CD4-positive, alpha-beta T cell treated with Interleukin-17A for 1 hour (primary cell): ENCODE measurements around the gene KLHL22.
A peak's percentile ranks its signal among the peaks of the same experiment; 100 is the strongest.
"Not testable (repeated sequence)": the region's sequence is repeated elsewhere in the genome, so short reads cannot be mapped to it uniquely, and the experiment has no call there.

Experiments
- DNase-seq: peaks from one replicate; pipeline ENCODE4 v3.0.0-alpha.2; 2020

KLHL22 gene

DNA sequence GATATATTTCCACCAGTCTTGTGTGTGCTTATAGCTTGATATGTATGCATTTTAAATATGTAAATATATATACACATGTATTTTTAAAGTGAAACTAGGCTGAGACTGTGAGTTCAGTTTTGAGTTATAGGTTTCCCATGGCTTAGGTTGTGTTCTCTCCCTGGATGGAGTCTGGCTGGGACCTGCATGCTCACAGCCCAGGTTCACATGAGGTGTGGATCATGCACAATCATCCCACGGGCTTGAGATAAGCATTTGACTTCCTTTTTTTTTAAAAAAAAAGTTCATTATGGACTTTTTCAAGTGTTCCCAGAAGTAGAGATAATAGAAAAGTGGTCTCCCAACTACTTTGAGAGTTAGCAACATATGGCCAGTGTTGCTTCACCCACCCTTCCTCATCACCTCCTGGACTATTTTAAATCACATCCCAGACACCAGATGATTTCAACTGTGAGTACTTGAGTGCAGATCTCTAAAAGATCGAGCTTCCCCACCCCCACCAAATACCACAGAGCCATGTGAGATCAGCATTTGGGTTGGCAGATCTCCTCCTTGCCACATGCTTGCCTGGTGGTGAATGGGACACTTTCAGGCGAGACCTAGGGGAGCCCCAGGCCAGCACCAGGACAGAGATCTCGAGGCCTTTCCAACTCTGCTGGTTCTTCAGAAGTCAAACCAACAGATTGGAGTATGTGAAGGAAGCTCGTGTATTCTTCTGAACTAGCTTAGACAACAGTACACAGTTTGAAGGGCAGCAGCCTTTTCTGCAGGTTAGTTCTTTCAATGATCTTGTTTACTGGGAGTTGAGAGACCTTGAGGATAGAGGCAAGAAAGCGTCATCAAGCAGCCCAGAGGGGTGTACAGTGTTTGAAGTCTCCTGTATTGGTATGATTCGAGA lies 27.7 kb upstream of the KLHL22 start:
- peak; percentile 38 for DNase-seq

DNA sequence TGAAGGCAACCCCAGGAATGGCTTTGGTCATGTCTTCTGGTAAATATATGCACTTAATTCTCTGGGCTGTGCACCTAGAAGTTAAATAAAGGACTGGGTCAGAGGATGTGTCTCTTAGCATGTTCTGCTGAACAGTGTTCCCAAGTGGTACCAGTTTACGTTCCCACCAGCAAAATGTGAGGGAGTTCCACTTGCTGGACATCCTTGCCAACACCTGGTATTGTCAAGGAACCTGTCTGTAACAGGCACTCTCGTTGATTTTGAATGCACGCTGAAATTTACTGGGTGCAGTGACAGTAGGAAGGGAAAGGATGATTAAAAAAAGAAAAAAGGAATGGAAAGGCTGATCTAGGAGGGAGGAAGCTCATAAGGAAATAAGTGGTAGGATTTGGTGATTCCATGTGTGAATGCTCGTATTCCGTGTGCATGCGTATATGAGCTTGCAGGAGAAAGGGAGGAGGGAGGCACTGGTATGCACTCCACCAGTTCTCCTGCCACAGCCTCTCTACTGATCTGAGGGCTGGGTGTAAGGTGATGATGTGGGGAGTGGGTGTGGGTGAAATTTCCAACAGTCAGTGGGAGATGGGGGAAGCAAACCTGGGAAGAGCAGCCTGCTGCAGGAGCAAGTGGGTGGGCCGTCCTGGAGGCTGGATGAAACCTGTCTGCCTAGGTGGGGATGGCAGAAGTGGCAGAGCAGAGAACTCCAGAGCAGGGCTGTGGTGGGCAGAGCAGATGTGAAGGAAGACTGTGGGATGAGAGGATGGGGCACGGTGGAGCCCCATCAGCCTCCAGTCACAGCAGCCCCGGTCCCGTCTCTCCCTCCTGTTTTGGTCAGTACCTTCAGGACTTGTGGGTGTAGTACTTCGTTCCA lies 26.8 kb upstream of the KLHL22 start:
- DNase-seq = no peak

GRCh38 chr22:20520093-20520511 lies 24.5 kb upstream of the KLHL22 start:
- DNase-seq = no peak

DNA sequence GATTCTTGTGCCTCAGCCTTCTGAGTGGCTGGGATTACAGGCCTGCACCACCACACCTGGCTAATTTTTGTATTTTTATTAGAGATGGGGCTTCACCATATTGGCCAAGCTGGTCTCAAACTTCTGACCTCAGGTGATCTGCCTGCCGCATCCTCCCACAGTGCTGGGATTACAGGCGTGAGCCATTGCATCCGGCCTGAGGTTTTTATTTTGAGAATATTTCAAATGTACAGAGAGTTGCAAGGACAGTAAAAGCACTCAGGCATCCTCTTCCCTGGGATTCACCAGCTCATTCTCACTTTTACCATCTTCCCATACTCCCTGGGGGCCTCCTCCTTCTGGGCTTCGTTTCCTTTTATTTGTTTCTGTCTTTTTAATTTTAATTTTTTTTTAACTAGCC lies 24.0 kb upstream of the KLHL22 start:
- no peak for DNase-seq

- no peak for DNase-seq
These were observed 22.4 kb upstream of the KLHL22 start for GRCh38 chr22:20517841-20518592.

- DNase-seq = no peak
These were observed 21.8 kb upstream of the KLHL22 start for GRCh38 chr22:20517422-20517821.

DNA sequence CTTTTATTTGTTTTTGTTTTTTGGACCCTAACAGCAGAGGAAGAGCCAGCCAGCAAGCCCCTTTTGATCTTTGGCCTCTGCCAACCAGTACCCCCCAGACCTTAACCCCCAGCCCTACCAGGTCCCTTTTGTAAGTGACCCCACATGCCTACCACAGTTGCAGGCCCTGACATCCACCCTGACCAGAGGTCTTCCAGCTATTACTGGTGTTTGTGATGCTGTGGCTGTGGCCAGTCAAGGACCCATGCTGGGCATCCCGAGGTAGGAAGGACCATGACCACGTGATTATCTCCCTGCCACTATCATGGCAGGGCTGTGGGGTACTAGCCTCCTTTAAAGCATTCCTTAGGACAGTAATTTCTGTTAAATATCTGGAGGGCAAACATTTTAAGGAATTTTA lies 20.8 kb upstream of the KLHL22 start:
- DNase-seq = no peak

- DNase-seq = no peak
These were observed 19.2 kb upstream of the KLHL22 start for GRCh38 chr22:20514658-20515406.

DNA sequence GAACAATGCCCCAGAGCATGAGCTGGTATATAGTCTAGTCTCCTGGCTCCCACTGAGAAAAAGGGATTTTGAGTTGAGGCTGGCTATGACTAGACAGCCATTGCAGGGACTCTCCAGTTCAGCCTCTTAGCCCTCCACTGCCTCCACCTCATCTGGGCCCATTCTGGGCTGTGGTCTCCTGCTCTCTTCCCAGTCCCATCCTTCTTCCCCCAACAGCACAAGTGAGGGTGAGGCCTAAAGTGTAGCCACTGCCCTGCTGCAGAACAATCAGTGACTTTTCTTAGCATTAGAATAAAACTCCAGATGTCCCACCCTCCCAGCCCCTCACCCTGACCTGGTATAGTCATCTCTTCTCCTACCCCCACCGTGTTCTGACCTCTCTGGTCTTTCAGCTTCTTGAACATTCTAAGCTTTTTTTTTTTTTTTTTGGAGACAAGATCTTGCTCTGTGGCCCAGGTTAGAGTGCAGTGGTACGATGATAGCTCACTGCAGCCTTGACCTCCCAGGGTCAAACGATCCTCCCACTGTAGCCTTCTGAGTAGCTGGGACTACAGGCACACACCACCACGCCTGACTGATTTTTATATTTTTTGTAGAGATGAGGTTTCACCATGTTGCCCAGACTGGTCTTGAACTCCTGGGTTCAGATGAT lies 16.1 kb upstream of the KLHL22 start:
- DNase-seq = no peak

- DNase-seq = no peak
These were observed 15.4 kb upstream of the KLHL22 start for GRCh38 chr22:20510811-20511577.

- peak; percentile 66 for DNase-seq
These were observed 13.9 kb upstream of the KLHL22 start for GRCh38 chr22:20509344-20510047.

GRCh38 chr22:20508815-20509271 lies 13.2 kb upstream of the KLHL22 start:
- DNase-seq = no peak

GRCh38 chr22:20508067-20508755 lies 12.6 kb upstream of the KLHL22 start:
- not testable (repeated sequence) for DNase-seq

- DNase-seq = peak; percentile 89
These were observed 11.9 kb upstream of the KLHL22 start, which contains the start of gene MED15 for GRCh38 chr22:20507253-20508066. TSS of gene MED15 (plus strand) at chr22:20507610. CDS start at chr22:20507679, 69 bp downstream.

- DNase-seq = no peak
These were observed 11.1 kb upstream of the KLHL22 start for GRCh38 chr22:20506543-20507252.

DNA sequence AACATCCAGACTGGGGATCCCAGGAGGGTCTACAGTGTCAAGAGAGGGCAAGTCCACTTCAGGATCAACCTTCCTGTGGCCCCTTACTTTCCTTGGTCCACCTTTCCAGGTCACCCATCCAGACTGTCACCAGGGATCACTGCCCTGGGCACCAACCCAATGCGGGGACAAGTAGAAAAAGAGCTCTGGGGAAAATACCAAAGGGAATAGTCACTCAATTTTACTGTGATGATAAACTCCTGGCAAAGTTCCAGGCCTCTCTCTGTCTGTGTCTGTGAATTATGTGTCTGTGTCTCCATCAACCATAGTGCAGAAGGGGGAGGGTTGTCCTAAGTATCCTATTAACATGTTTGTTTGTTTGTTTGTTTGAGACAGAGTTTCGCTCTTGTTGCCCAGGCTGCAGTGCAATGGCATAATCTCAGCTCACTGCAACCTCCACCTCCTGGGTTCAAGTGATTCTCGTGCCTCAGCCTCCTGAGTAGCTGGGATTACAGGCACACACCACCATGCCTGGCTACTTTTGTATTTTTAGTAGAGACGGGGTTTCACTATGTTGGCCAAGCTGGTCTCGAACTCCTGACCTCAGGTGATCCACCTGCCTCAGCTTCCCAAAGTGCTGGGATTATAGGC lies 8.8 kb upstream of the KLHL22 start:
- not testable (repeated sequence) for DNase-seq

GRCh38 chr22:20503816-20504215 lies 8.2 kb upstream of the KLHL22 start:
- DNase-seq = no peak
